ENCODE results near the gene CIDEB. TPM values are rescaled to one million over a fixed set of nuclear protein-coding genes. Genes with fewer than 3 reads are reported as not detected.

The CIDEB gene
- total and polyA plus RNA-seq, 2 of the 13 experiments (the other 11 are each of a cell fraction or from before 2014, with no cell fraction given): 35.8 to 110 TPM

DNA sequence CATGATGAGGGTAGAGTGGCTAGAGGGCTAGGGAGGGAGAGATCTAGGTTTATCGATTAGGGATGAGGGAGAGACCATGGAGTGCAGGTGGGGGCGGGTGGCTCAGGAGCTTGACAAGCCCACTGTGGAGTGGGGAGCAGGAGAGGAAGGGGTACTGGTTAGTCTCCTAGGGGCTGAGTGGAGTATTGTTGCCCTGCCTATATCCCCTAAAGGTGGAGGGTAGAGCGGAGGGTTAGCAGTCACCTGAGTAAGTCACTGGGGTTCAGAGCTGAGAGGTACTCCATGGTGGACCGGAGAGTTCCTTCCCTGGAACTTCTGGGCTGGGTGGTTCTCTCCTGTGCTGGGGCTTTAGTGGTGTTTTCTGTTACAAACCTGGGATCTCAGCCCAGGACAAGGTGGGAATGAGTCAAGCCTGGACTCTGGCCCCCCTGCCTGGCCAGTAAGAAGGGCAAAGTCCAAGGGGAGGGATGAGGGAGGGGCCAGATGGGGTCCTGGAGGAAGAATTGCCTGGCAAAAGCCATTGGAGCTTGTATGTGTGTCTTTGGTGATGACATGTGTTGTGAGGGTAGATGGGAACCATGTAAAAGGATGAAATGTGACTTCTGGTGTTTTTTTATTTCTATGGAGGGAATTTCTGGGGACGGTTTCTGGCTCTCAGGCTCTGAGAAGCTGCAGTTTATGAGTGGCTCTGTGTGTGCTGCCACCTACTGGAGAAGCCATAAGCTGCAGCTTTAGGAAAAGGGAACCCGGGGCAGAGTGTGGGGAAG is at the start of gene CIDEB (continued):
- TF ChIP-seq, protein P1, sequence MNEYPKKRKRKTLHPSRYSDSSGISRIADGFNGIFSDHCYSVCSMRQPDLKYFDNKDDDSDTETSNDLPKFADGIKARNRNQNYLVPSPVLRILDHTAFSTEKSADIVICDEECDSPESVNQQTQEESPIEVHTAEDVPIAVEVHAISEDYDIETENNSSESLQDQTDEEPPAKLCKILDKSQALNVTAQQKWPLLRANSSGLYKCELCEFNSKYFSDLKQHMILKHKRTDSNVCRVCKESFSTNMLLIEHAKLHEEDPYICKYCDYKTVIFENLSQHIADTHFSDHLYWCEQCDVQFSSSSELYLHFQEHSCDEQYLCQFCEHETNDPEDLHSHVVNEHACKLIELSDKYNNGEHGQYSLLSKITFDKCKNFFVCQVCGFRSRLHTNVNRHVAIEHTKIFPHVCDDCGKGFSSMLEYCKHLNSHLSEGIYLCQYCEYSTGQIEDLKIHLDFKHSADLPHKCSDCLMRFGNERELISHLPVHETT (CRISPR knock-in tag; conservative IDR thresholded peaks at IDR 0.05): peak; percentile 90; the same call in 1 of the 2 replicates
- peak; percentile 39; the same call in 1 of the 2 replicates for TF ChIP-seq ZNF616 (CRISPR knock-in tag; IDR thresholded peaks at IDR 0.05; ENCODE audit: low read depth)
- TF ChIP-seq ZMYM2 (CRISPR knock-in tag; IDR thresholded peaks at IDR 0.05): peak; percentile 85
- TF ChIP-seq ZNF562 (CRISPR knock-in tag; IDR thresholded peaks at IDR 0.05; ENCODE audit: borderline replicate concordance): no peak
- TF ChIP-seq SP5 (CRISPR knock-in tag; IDR thresholded peaks at IDR 0.05; ENCODE audit: borderline replicate concordance, low read depth): peak; percentile 93
- TF ChIP-seq ZNF550 (CRISPR knock-in tag; IDR thresholded peaks at IDR 0.05; ENCODE audit: borderline replicate concordance): peak; percentile 98
- peak; percentile 97 for TF ChIP-seq IRF2 (CRISPR knock-in tag; IDR thresholded peaks at IDR 0.05)
- TF ChIP-seq ZNF883 (CRISPR knock-in tag; IDR thresholded peaks at IDR 0.05; ENCODE audit: not compliant biosample characterization): no peak
- TF ChIP-seq, protein P2, sequence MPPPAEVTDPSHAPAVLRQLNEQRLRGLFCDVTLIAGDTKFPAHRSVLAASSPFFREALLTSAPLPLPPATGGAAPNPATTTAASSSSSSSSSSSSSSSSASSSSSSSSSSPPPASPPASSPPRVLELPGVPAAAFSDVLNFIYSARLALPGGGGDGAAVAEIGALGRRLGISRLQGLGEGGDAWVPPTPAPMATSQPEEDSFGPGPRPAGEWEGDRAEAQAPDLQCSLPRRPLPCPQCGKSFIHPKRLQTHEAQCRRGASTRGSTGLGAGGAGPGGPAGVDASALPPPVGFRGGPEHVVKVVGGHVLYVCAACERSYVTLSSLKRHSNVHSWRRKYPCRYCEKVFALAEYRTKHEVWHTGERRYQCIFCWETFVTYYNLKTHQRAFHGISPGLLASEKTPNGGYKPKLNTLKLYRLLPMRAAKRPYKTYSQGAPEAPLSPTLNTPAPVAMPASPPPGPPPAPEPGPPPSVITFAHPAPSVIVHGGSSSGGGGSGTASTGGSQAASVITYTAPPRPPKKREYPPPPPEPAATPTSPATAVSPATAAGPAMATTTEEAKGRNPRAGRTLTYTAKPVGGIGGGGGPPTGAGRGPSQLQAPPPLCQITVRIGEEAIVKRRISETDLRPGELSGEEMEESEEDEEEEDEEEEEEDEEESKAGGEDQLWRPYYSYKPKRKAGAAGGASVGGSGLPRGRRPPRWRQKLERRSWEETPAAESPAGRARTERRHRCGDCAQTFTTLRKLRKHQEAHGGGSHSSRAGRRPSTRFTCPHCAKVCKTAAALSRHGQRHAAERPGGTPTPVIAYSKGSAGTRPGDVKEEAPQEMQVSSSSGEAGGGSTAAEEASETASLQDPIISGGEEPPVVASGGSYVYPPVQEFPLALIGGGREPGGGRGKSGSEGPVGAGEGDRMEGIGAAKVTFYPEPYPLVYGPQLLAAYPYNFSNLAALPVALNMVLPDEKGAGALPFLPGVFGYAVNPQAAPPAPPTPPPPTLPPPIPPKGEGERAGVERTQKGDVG (CRISPR knock-in tag; IDR thresholded peaks at IDR 0.05; ENCODE audit: borderline replicate concordance): peak; percentile 83
- peak; percentile 52; the same call in 1 of the 2 replicates for TF ChIP-seq ZNF652 (CRISPR knock-in tag; IDR thresholded peaks at IDR 0.05; ENCODE audit: borderline replicate concordance, low read depth)
- TF ChIP-seq ZNF496 (CRISPR knock-in tag; IDR thresholded peaks at IDR 0.05; ENCODE audit: insufficient replicate concordance): no peak
- no peak for TF ChIP-seq DNMT1 (CRISPR knock-in tag; IDR thresholded peaks at IDR 0.05)
- TF ChIP-seq ZNF543 (CRISPR knock-in tag; IDR thresholded peaks at IDR 0.05): peak; percentile 95
- TF ChIP-seq KAT7 (CRISPR knock-in tag; IDR thresholded peaks at IDR 0.05; ENCODE audit: borderline replicate concordance): no peak
- no peak for TF ChIP-seq TRIM24 (CRISPR knock-in tag; IDR thresholded peaks at IDR 0.05)

All from HepG2 (cell line).